Ishikawa (cell line): ENCODE measurements around the gene SMURF1.

ENCODE experiments used
- CEBPB ChIP-seq: IDR thresholded peaks from 2 replicates; pipeline ENCODE4 v1.6.1; 2012
- EGR1 ChIP-seq: IDR thresholded peaks from 2 replicates; pipeline ENCODE4 v1.6.1; 2012
- EP300 ChIP-seq: IDR thresholded peaks from 2 replicates; pipeline ENCODE4 v1.6.1; 2012; ENCODE audit warnings: borderline replicate concordance
- FOXM1 ChIP-seq: IDR thresholded peaks from 2 replicates; pipeline ENCODE4 v1.6.1; 2012; ENCODE audit warnings: low read depth, borderline replicate concordance
- NFIC ChIP-seq: IDR thresholded peaks from 2 replicates; pipeline ENCODE4 v1.6.1; 2012
- RAD21 ChIP-seq: IDR thresholded peaks from 2 replicates; pipeline ENCODE4 v1.6.1; 2012; ENCODE audit warnings: low read depth
- TAF1 ChIP-seq: IDR thresholded peaks from 2 replicates; pipeline ENCODE4 v1.6.1; 2012; ENCODE audit warnings: low read depth, mild to moderate bottlenecking
- TCF12 ChIP-seq: IDR thresholded peaks from 2 replicates; pipeline ENCODE4 v1.6.1; 2012; ENCODE audit warnings: low read depth
- TEAD4 ChIP-seq: IDR thresholded peaks from 2 replicates; pipeline ENCODE4 v1.6.1; 2012
- USF1 ChIP-seq: IDR thresholded peaks from 2 replicates; pipeline ENCODE4 v1.6.1; 2012
- YY1 ChIP-seq: IDR thresholded peaks from 2 replicates; pipeline ENCODE4 v1.6.1; 2012; ENCODE audit warnings: low read depth
- ZBTB7A ChIP-seq: IDR thresholded peaks from 2 replicates; pipeline ENCODE4 v1.6.1; 2012; ENCODE audit warnings: low read depth
- TF ChIP-seq, protein P1 (sequence below): IDR thresholded peaks from 2 replicates; pipeline ENCODE4 v1.6.1; 2012; ENCODE audit warnings: low read depth, mild to moderate bottlenecking
- TF ChIP-seq, protein P2 (sequence below): IDR thresholded peaks from 2 replicates; pipeline ENCODE4 v1.6.1; 2012

DNA sequence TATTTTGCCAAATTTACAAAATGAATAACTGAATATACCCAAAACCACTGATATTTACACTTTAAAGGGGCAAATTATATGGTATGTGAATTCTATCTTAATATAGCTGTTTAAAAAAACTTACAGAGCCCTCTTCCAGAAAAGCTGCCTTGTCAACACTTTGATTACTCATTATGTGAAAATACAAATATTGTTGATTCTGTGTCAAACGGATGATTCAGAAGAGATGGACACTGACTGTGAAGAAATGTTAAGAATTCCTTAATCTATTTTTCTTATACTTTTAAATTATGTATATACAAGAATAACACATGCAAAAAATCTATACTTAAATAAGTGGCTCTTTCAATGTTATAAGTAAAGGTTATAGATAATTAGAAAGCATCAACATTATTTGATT lies 41.5 kb downstream of the SMURF1 start:
- no peak for TF ChIP-seq EP300
- TF ChIP-seq, protein P1, sequence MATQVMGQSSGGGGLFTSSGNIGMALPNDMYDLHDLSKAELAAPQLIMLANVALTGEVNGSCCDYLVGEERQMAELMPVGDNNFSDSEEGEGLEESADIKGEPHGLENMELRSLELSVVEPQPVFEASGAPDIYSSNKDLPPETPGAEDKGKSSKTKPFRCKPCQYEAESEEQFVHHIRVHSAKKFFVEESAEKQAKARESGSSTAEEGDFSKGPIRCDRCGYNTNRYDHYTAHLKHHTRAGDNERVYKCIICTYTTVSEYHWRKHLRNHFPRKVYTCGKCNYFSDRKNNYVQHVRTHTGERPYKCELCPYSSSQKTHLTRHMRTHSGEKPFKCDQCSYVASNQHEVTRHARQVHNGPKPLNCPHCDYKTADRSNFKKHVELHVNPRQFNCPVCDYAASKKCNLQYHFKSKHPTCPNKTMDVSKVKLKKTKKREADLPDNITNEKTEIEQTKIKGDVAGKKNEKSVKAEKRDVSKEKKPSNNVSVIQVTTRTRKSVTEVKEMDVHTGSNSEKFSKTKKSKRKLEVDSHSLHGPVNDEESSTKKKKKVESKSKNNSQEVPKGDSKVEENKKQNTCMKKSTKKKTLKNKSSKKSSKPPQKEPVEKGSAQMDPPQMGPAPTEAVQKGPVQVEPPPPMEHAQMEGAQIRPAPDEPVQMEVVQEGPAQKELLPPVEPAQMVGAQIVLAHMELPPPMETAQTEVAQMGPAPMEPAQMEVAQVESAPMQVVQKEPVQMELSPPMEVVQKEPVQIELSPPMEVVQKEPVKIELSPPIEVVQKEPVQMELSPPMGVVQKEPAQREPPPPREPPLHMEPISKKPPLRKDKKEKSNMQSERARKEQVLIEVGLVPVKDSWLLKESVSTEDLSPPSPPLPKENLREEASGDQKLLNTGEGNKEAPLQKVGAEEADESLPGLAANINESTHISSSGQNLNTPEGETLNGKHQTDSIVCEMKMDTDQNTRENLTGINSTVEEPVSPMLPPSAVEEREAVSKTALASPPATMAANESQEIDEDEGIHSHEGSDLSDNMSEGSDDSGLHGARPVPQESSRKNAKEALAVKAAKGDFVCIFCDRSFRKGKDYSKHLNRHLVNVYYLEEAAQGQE: no peak
- no peak for TF ChIP-seq TAF1
- TF ChIP-seq, protein P2, sequence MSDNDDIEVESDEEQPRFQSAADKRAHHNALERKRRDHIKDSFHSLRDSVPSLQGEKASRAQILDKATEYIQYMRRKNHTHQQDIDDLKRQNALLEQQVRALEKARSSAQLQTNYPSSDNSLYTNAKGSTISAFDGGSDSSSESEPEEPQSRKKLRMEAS: no peak
- no peak for TF ChIP-seq RAD21
- TF ChIP-seq TEAD4: no peak
- TF ChIP-seq YY1: no peak
- no peak for TF ChIP-seq CEBPB
- TF ChIP-seq NFIC: no peak
- TF ChIP-seq USF1: no peak
- no peak for TF ChIP-seq FOXM1
- TF ChIP-seq TCF12: no peak
- TF ChIP-seq EGR1: no peak
- TF ChIP-seq ZBTB7A: no peak
